ENCODE results near the gene ZNF382. TPM values are rescaled to one million over a fixed set of nuclear protein-coding genes. Genes with fewer than 3 reads are reported as not detected.

ZNF382 gene
- total RNA-seq, 1 experiment from 2014 or later = 3.4 TPM

DNA sequence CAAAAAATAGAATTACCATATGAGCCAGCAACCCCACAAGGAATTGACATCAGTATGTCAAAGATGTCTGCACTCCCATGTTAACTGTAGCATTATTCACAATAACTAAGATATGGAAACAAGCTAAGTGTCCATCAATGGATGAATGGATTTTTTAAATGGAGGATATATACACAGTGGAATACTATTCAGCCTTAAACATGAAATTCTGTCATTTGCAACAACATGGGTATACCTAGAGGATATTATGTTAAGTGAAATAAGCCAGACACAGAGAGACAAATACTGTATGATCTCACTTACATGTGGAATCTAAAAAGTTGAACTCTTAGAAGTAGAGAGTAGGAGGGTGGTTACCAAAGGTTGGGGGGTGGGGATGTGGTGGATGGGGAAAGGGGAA lies 74.3 kb downstream of the ZNF382 start:
- no peak for DNase-seq (ENCODE audit: low read depth)

Other genes with a start within 250 kb of the ZNF382 start
- gene ZFP14, start 226.1 kb upstream of the ZNF382 start, total RNA-seq (2014; rRNA removed; shearing (Covaris generic)) = 1.7 and 1.8 TPM in 2 replicates
- gene ZFP82, start 186.7 kb upstream of the ZNF382 start, total RNA-seq (2014; rRNA removed; shearing (Covaris generic)) = 6.6 and 7.4 TPM in 2 replicates
- 15.0 and 16.3 TPM in 2 replicates for gene ZNF566, start 115.8 kb upstream of the ZNF382 start, total RNA-seq (2014; rRNA removed; shearing (Covaris generic))
- 22.6 and 49.5 TPM in 2 replicates for gene ZNF260, start 77.0 kb upstream of the ZNF382 start, total RNA-seq (2014; rRNA removed; shearing (Covaris generic))
- 7.3 and 8.9 TPM in 2 replicates for gene ZNF529, start 32.0 kb upstream of the ZNF382 start, total RNA-seq (2014; rRNA removed; shearing (Covaris generic))
- gene ZNF461, start 61.5 kb downstream of the ZNF382 start, total RNA-seq (2014; rRNA removed; shearing (Covaris generic)) = 8.8 and 12.1 TPM in 2 replicates
- 5.5 and 13.8 TPM in 2 replicates for gene ZNF567, start 82.3 kb downstream of the ZNF382 start, total RNA-seq (2014; rRNA removed; shearing (Covaris generic))
- gene ZNF850, start 167.5 kb downstream of the ZNF382 start, total RNA-seq (2014; rRNA removed; shearing (Covaris generic)) = 3.8 and 4.1 TPM in 2 replicates
- gene ZNF790, start 233.1 kb downstream of the ZNF382 start, total RNA-seq (2014; rRNA removed; shearing (Covaris generic)) = 7.2 and 7.9 TPM in 2 replicates
- gene ZNF345, start 245.6 kb downstream of the ZNF382 start, total RNA-seq (2014; rRNA removed; shearing (Covaris generic)) = 2.5 and 3.2 TPM in 2 replicates